K562 (cell line): ENCODE results near the gene BORCS8.

Source experiments
- BHLHE40 ChIP-seq: IDR thresholded peaks from 2 replicates; pipeline ENCODE4 v1.6.1; 2011; ENCODE audit warnings: low read length, improper control_type of control experiment
- RFX1 ChIP-seq: fragments of 450-650 bp; IDR thresholded peaks from 2 replicates; pipeline ENCODE4 v1.6.1; 2016; ENCODE audit warnings: mild to moderate bottlenecking, moderate library complexity
- TAF1 ChIP-seq: IDR thresholded peaks from 2 replicates; pipeline ENCODE4 v1.6.1; 2011; ENCODE audit warnings: mild to moderate bottlenecking, low read length, moderate library complexity; ENCODE audit not compliant: insufficient read depth, control insufficient read depth, severe bottlenecking; ENCODE audit errors: extremely low read depth
- XRCC5 ChIP-seq: fragments of 200-400 bp; formaldehyde crosslinking; IDR thresholded peaks from 2 replicates; pipeline ENCODE4 v1.6.1; 2017; ENCODE audit warnings: low read depth, mild to moderate bottlenecking, low read length
- YY1 ChIP-seq, 3 experiments: IDR thresholded peaks; 2 replicates each; pipeline ENCODE4 v1.6.1; 2011; ENCODE audit warnings: low read length in 2 of 3, mild to moderate bottlenecking in 2 of 3, moderate library complexity in 2 of 3, borderline replicate concordance in 1 of 3, control low read depth in 1 of 3, low read depth in 1 of 3; ENCODE audit not compliant: insufficient read depth in 3 of 3, insufficient replicate concordance in 2 of 3, control insufficient read depth in 1 of 3, insufficient read length in 1 of 3; ENCODE audit errors: extremely low read depth in 1 of 3
- ZC3H8 ChIP-seq: fragments of 450-650 bp; IDR thresholded peaks from 2 replicates; pipeline ENCODE4 v1.6.1; 2017
- TF ChIP-seq, protein P1 (sequence below), 2 experiments: fragments of 150-350 bp in 1 of 2; IDR thresholded peaks; 2 replicates each; pipeline ENCODE4 v1.6.1; 2012 to 2016; ENCODE audit warnings: low read depth in 2 of 2, low read length in 2 of 2, mild to moderate bottlenecking in 1 of 2, moderate library complexity in 1 of 2
- TF ChIP-seq, protein P2 (sequence below): IDR thresholded peaks from 3 replicates; pipeline ENCODE4 v1.6.1; 2011; ENCODE audit warnings: borderline replicate concordance, mild to moderate bottlenecking; ENCODE audit not compliant: insufficient read length, insufficient read depth

DNA sequence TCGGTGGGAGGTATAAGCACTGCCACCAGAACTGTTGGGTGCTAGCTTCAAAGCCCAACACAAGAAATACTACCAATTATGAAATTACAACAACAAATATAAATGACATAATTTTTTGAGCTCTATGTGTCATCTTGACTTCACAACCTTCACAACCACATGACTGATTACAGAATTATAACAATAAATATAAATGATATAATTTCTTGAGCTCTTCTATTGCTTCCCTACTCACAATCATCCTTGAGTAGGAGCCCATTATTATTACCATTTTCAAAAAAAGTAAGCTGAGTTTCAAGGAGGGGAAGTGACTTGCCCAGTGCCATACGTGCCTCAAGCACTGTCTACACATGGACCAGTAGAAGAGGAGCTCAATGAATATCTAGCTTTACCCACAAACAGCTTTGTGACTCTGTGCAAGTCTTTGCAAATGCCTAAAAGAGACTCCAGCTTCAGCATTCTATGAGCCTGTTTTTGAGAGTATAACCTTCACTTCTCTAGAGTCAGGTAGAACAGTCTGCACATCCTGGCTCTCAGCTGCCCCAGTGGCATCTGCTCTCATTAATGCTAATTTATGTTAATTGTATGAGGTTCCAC lies 42.4 kb upstream of the BORCS8 start:
- no peak for TF ChIP-seq YY1 (IDR thresholded peaks at IDR 0.05; ENCODE audit: borderline replicate concordance in 1 of 3, control insufficient read depth in 1 of 3, extremely low read depth in 1 of 3, insufficient read depth in 3 of 3, insufficient read length in 1 of 3, insufficient replicate concordance in 2 of 3, low read depth in 1 of 3, low read length in 2 of 3)
- no peak for TF ChIP-seq XRCC5
- TF ChIP-seq TAF1: no peak
- TF ChIP-seq, protein P1, sequence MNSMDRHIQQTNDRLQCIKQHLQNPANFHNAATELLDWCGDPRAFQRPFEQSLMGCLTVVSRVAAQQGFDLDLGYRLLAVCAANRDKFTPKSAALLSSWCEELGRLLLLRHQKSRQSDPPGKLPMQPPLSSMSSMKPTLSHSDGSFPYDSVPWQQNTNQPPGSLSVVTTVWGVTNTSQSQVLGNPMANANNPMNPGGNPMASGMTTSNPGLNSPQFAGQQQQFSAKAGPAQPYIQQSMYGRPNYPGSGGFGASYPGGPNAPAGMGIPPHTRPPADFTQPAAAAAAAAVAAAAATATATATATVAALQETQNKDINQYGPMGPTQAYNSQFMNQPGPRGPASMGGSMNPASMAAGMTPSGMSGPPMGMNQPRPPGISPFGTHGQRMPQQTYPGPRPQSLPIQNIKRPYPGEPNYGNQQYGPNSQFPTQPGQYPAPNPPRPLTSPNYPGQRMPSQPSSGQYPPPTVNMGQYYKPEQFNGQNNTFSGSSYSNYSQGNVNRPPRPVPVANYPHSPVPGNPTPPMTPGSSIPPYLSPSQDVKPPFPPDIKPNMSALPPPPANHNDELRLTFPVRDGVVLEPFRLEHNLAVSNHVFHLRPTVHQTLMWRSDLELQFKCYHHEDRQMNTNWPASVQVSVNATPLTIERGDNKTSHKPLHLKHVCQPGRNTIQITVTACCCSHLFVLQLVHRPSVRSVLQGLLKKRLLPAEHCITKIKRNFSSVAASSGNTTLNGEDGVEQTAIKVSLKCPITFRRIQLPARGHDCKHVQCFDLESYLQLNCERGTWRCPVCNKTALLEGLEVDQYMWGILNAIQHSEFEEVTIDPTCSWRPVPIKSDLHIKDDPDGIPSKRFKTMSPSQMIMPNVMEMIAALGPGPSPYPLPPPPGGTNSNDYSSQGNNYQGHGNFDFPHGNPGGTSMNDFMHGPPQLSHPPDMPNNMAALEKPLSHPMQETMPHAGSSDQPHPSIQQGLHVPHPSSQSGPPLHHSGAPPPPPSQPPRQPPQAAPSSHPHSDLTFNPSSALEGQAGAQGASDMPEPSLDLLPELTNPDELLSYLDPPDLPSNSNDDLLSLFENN (IDR thresholded peaks at IDR 0.05; ENCODE audit: low read depth in 2 of 2, low read length in 2 of 2): no peak
- no peak for TF ChIP-seq BHLHE40
- TF ChIP-seq RFX1: no peak
- no peak for TF ChIP-seq ZC3H8
- TF ChIP-seq, protein P2, sequence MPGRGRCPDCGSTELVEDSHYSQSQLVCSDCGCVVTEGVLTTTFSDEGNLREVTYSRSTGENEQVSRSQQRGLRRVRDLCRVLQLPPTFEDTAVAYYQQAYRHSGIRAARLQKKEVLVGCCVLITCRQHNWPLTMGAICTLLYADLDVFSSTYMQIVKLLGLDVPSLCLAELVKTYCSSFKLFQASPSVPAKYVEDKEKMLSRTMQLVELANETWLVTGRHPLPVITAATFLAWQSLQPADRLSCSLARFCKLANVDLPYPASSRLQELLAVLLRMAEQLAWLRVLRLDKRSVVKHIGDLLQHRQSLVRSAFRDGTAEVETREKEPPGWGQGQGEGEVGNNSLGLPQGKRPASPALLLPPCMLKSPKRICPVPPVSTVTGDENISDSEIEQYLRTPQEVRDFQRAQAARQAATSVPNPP: no peak
